Lung (tissue), 12 donors: ENCODE results near the gene ILF3. TPM values are rescaled to one million over a fixed set of nuclear protein-coding genes. Genes with fewer than 3 reads are reported as not detected.

ENCODE experiments used
- ATAC-seq: fragments of 200-7000 bp; cut with Tn5 transposase; one replicate; pipeline ENCODE4 v1.9.1; 2020; ENCODE audit warnings: moderate number of reproducible peaks; ENCODE audit not compliant: insufficient read depth, low FRiP score
- DNase-seq, 3 donors: peaks; one replicate each; pipeline ENCODE4 v3.0.0-alpha.2; 2013 to 2017
- H3K27ac ChIP-seq, 2 donors: one replicate each; pipeline ENCODE4 v1.5.1; 2013; ENCODE audit warnings: mild to moderate bottlenecking in 2 of 2, moderate library complexity in 2 of 2, control low read depth in 1 of 2, inconsistent platforms in 1 of 2, low read depth in 1 of 2, low read length in 1 of 2
- H3K27me3 ChIP-seq, 3 donors: one replicate each; pipeline ENCODE4 v1.5.1; 2013; ENCODE audit warnings: low read length in 2 of 3; ENCODE audit not compliant: control insufficient read depth in 3 of 3, insufficient read depth in 3 of 3
- H3K36me3 ChIP-seq, 4 donors: one replicate each; pipeline ENCODE4 v1.5.1; 2013; ENCODE audit warnings: low read length in 4 of 4, mild to moderate bottlenecking in 1 of 4, moderate library complexity in 1 of 4; ENCODE audit not compliant: control insufficient read depth in 4 of 4, insufficient read depth in 4 of 4
- H3K4me1 ChIP-seq, 5 donors: one replicate each; pipeline ENCODE4 v1.5.1; 2013; ENCODE audit warnings: low read length in 5 of 5, mild to moderate bottlenecking in 2 of 5, moderate library complexity in 1 of 5; ENCODE audit not compliant: control insufficient read depth in 5 of 5, insufficient read depth in 5 of 5
- H3K4me3 ChIP-seq: one replicate; pipeline ENCODE4 v1.5.1; 2013; ENCODE audit warnings: mild to moderate bottlenecking, control low read depth, moderate library complexity
- H3K9ac ChIP-seq, 2 donors: one replicate each; pipeline ENCODE4 v1.5.1; 2013; ENCODE audit warnings: low read length in 2 of 2, control low read depth in 1 of 2; ENCODE audit not compliant: insufficient read depth in 1 of 2
- H3K9me3 ChIP-seq, 4 donors: one replicate each; pipeline ENCODE4 v1.5.1; 2013; ENCODE audit warnings: low read length in 3 of 4, mild to moderate bottlenecking in 1 of 4, moderate library complexity in 1 of 4; ENCODE audit not compliant: control insufficient read depth in 4 of 4, insufficient read depth in 3 of 4
- CTCF ChIP-seq: IDR thresholded peaks from 2 replicates; pipeline ENCODE4 v1.5.1; 2012; ENCODE audit warnings: mild to moderate bottlenecking; ENCODE audit errors: control extremely low read depth, extremely low read depth
- WGBS, 2 donors: extraction: QIAGEN DNeasy Blood & Tissue Kit; methylation state at CpG; one replicate each; pipeline ENCODE4 v1.1.7; 2013; 5-methylcytosine and 5-hydroxymethylcytosine counted together
- polyA plus RNA-seq, 2 donors: library from polyadenylated mRNA; stranded (reverse); fragments of 200-250 nt; gene quantifications; one replicate each; pipeline ENCODE4 v1.2.1, GENCODE V29; 2013
- total RNA-seq, 2 donors: library from RNA; depleted of rRNA in 1 of 2; stranded (reverse); fragments of >200 nt in 1 of 2; gene quantifications; one replicate each; pipeline ENCODE4 v1.2.1, GENCODE V29; 2014 to 2021
- donor health status: control.
- donor health status: control.
- donor health status: Bipolar disorder and iron deficiency.
- donor health status: healthy.
- donor health status: DM: yes; HTN: yes; CAD: no.

ILF3 gene
- total and polyA plus RNA-seq, 4 donors: 105 to 225 (median 131) TPM

DNA sequence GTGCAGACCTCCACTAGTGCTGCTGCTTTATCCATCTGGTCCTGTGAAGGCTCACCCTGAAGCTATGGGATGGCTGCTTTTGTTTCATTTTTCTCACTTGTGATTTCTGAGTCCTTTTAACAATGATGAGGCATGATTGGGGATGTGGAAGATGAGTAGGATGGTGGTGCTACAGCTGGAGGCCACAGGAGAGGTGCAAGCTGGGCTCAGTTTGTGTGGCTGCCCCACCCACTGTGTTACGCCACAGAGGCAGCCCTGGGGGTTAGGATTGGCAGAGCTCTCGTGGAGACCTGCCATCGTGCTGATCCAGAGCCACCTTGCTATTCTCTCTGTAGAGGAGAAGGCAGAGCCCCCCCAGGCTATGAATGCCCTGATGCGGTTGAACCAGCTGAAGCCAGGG is 27.5 kb downstream of the ILF3 start:
- DNase-seq: no peak
- 88% methylated on average over 4 of the region's 4 CpGs for WGBS, 2 donors
- peaks cover 42 to 90% (median 63%) of the 10 kb centered on the region in 4 donors for H3K36me3 ChIP-seq
- no peak for TF ChIP-seq CTCF
- H3K27ac ChIP-seq: no peak overlapping the region
- H3K27me3 ChIP-seq: no peaks in the 10 kb centered on the region
- no peaks in the 10 kb centered on the region for H3K4me1 ChIP-seq
- H3K4me3 ChIP-seq: no peak overlapping the region
- no peak overlapping the region for H3K9ac ChIP-seq
- H3K9me3 ChIP-seq: no peaks in the 10 kb centered on the region
- ATAC-seq: no peak

- no peaks in the 10 kb centered on the region for H3K27me3 ChIP-seq
- H3K36me3 ChIP-seq: peaks cover 35 to 91% (median 61%) of the 10 kb centered on the region in 4 donors
- no peak overlapping the region for H3K9ac ChIP-seq
- TF ChIP-seq CTCF: no peak
- no peak overlapping the region for H3K4me3 ChIP-seq
- H3K4me1 ChIP-seq: no peaks in the 10 kb centered on the region
- H3K27ac ChIP-seq: no peak overlapping the region
- WGBS, 2 donors: 96 to 97% methylated on average over 15 of the region's 15 CpGs
- DNase-seq (no peak), ATAC-seq (no peak)
- H3K9me3 ChIP-seq: no peaks in the 10 kb centered on the region
Observed at GRCh38 chr19:10682397-10683063, 28.4 kb downstream of the ILF3 start.

- no peak for TF ChIP-seq CTCF
- no peak for DNase-seq
- no peak for ATAC-seq
- H3K4me3 ChIP-seq: no peak overlapping the region
- peaks cover 35 to 91% (median 59%) of the 10 kb centered on the region in 4 donors for H3K36me3 ChIP-seq
- no peak overlapping the region for H3K9ac ChIP-seq
- no peaks in the 10 kb centered on the region for H3K4me1 ChIP-seq
- WGBS, 2 donors: 95 to 96% methylated on average over 15 of the region's 15 CpGs
- no peaks in the 10 kb centered on the region for H3K27me3 ChIP-seq
- H3K9me3 ChIP-seq: no peaks in the 10 kb centered on the region
- no peak overlapping the region for H3K27ac ChIP-seq
Observed at GRCh38 chr19:10683064-10683426, 28.9 kb downstream of the ILF3 start.

GRCh38 chr19:10683582-10683981 is 29.4 kb downstream of the ILF3 start:
- WGBS, 2 donors: 89 to 92% methylated on average over 21 of the region's 21 CpGs
- TF ChIP-seq CTCF: no peak
- no peak overlapping the region for H3K9ac ChIP-seq
- H3K4me1 ChIP-seq: no peaks in the 10 kb centered on the region
- H3K27me3 ChIP-seq: no peaks in the 10 kb centered on the region
- H3K4me3 ChIP-seq: no peak overlapping the region
- no peak for DNase-seq
- H3K9me3 ChIP-seq: no peaks in the 10 kb centered on the region
- peaks cover 34 to 91% (median 59%) of the 10 kb centered on the region in 4 donors for H3K36me3 ChIP-seq
- no peak for ATAC-seq
- H3K27ac ChIP-seq: no peak overlapping the region
